SK-N-SH treated with all-trans-retinoic acid at 6 μM for 48 hours (cell line): Measurements from ENCODE around the gene CEP68.

Experiments used
- ATAC-seq: fragments of 200-7000 bp; cut with Tn5 transposase; 3 replicates; pipeline ENCODE4 v1.9.1; 2020; ENCODE audit warnings: mild to moderate bottlenecking, moderate library complexity
- ARNTL ChIP-seq: fragments of 450-650 bp; formaldehyde crosslinking; IDR thresholded peaks from 2 replicates; pipeline ENCODE4 v1.5.0; 2020; ENCODE audit warnings: low read depth, mild to moderate bottlenecking, moderate library complexity, borderline replicate concordance
- BACH2 ChIP-seq: fragments of 250-450 bp; sonication (Bioruptor Pico); IDR thresholded peaks from 2 replicates; pipeline ENCODE4 v1.9.0; 2021; ENCODE audit warnings: mild to moderate bottlenecking, borderline replicate concordance
- CSDC2 ChIP-seq: fragments of 250-450 bp; sonication (Bioruptor Pico); IDR thresholded peaks from 2 replicates; pipeline ENCODE4 v1.5.0; 2020; ENCODE audit warnings: mild to moderate bottlenecking, moderate library complexity
- ESRRG ChIP-seq: fragments of 250-450 bp; sonication (Bioruptor Pico); IDR thresholded peaks from 2 replicates; pipeline ENCODE4 v1.6.1; 2021; ENCODE audit warnings: mild to moderate bottlenecking
- GLIS3 ChIP-seq: fragments of 250-450 bp; sonication (Bioruptor Pico); IDR thresholded peaks from 2 replicates; pipeline ENCODE4 v1.5.0; 2020; ENCODE audit warnings: mild to moderate bottlenecking, moderate library complexity
- ISL1 ChIP-seq: fragments of 250-450 bp; sonication (Bioruptor Pico); IDR thresholded peaks from 2 replicates; pipeline ENCODE4 v2.1.2; 2022; ENCODE audit warnings: mild to moderate bottlenecking, moderate library complexity
- OSR1 ChIP-seq: fragments of 250-450 bp; sonication (Bioruptor Pico); IDR thresholded peaks from 2 replicates; pipeline ENCODE4 v1.8.0; 2022; ENCODE audit warnings: moderate library complexity, mild to moderate bottlenecking, inconsistent platforms
- RARB ChIP-seq: fragments of 250-450 bp; sonication (Bioruptor Pico); IDR thresholded peaks from 2 replicates; pipeline ENCODE4 v1.8.0; 2021; ENCODE audit warnings: mild to moderate bottlenecking, moderate library complexity
- SNAI2 ChIP-seq: fragments of 250-450 bp; sonication (Bioruptor Pico); IDR thresholded peaks from 2 replicates; pipeline ENCODE4 v1.5.0; 2020; ENCODE audit warnings: mild to moderate bottlenecking, moderate library complexity
- TCF4 ChIP-seq: fragments of 250-450 bp; sonication (Bioruptor Pico); IDR thresholded peaks from 2 replicates; pipeline ENCODE4 v1.8.0; 2021; ENCODE audit warnings: mild to moderate bottlenecking, moderate library complexity, borderline replicate concordance
- TOX ChIP-seq: fragments of 250-450 bp; sonication (Bioruptor Pico); IDR thresholded peaks from 2 replicates; pipeline ENCODE4 v1.8.0; 2021; ENCODE audit warnings: mild to moderate bottlenecking, moderate library complexity, borderline replicate concordance
- ZC3H10 ChIP-seq: fragments of 250-450 bp; sonication (Bioruptor Pico); IDR thresholded peaks from 2 replicates; pipeline ENCODE4 v1.5.1; 2021; ENCODE audit warnings: mild to moderate bottlenecking, moderate library complexity
- ZFP30 ChIP-seq: fragments of 450-650 bp; formaldehyde crosslinking; IDR thresholded peaks from 2 replicates; pipeline ENCODE4 v1.5.0; 2022; ENCODE audit warnings: mild to moderate bottlenecking, moderate library complexity
- ZNF70 ChIP-seq: fragments of 450-650 bp; formaldehyde crosslinking; IDR thresholded peaks from 2 replicates; pipeline ENCODE4 v1.5.0; 2020; ENCODE audit warnings: mild to moderate bottlenecking, moderate library complexity
- ZNF8 ChIP-seq: fragments of 450-650 bp; formaldehyde crosslinking; IDR thresholded peaks from 2 replicates; pipeline ENCODE4 v1.5.0; 2020; ENCODE audit warnings: mild to moderate bottlenecking, moderate library complexity
- TF ChIP-seq, protein P1 (sequence below): fragments of 250-450 bp; sonication (Bioruptor Pico); IDR thresholded peaks from 2 replicates; pipeline ENCODE4 v1.8.0; 2020; ENCODE audit warnings: mild to moderate bottlenecking, moderate library complexity, borderline replicate concordance
- TF ChIP-seq, protein P2 (sequence below): fragments of 250-450 bp; sonication (Bioruptor Pico); IDR thresholded peaks from 2 replicates; pipeline ENCODE4 v1.5.1; 2020; ENCODE audit warnings: low read depth, mild to moderate bottlenecking, moderate library complexity
- TF ChIP-seq, protein P3 (sequence below): fragments of 250-450 bp; sonication (Bioruptor Pico); IDR thresholded peaks from 2 replicates; pipeline ENCODE4 v1.5.1; 2021; ENCODE audit warnings: mild to moderate bottlenecking, moderate library complexity
- TF ChIP-seq, protein P4 (sequence below): fragments of 250-450 bp; sonication (Bioruptor Pico); IDR thresholded peaks from 2 replicates; pipeline ENCODE4 v1.5.0; 2020; ENCODE audit warnings: mild to moderate bottlenecking, moderate library complexity
- TF ChIP-seq, protein P5 (sequence below): fragments of 250-450 bp; sonication (Bioruptor Pico); IDR thresholded peaks from 2 replicates; pipeline ENCODE4 v1.8.0; 2021; ENCODE audit warnings: low read depth, mild to moderate bottlenecking, moderate library complexity, borderline replicate concordance

The CEP68 gene

DNA sequence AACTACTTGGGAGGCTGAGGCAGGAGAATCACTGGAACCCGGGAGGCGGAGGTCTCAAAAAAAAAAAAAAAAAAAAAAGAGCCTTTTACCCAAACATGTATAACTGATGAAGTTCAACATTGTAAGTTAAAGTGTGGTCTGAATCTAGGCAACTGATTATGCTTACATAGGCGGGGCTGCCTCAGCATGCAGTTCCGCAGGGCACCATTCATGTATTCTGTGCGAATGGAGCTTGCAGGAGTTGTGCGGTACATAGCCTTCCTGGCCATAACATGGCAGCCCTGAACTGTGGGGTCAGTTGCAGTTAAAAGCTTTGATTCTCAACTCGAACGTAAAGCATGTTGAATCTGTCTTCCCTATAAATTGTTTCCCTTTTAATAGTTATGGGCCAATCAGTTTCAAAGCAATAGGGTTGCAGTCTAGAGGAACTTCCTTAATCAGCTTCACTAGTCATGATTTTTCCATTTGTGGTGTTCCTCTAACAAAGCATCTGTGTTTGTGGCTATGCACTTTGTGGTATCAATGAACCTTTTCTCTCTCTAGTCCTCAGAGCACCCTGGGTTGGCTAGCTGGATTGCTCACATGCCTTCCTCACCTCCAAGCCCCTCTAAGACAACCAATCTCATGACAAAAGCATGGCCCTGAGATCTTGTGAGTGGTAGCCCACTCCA lies 30.6 kb upstream of the CEP68 start:
- ATAC-seq, result no peak
- TF ChIP-seq OSR1 (CRISPR knock-in tag), result no peak
- TF ChIP-seq, protein P1, sequence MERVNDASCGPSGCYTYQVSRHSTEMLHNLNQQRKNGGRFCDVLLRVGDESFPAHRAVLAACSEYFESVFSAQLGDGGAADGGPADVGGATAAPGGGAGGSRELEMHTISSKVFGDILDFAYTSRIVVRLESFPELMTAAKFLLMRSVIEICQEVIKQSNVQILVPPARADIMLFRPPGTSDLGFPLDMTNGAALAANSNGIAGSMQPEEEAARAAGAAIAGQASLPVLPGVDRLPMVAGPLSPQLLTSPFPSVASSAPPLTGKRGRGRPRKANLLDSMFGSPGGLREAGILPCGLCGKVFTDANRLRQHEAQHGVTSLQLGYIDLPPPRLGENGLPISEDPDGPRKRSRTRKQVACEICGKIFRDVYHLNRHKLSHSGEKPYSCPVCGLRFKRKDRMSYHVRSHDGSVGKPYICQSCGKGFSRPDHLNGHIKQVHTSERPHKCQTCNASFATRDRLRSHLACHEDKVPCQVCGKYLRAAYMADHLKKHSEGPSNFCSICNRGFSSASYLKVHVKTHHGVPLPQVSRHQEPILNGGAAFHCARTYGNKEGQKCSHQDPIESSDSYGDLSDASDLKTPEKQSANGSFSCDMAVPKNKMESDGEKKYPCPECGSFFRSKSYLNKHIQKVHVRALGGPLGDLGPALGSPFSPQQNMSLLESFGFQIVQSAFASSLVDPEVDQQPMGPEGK, result no peak
- TF ChIP-seq ZFP30, result no peak
- TF ChIP-seq TCF4 (CRISPR knock-in tag), result no peak
- TF ChIP-seq ZNF8 (CRISPR knock-in tag), result no peak
- TF ChIP-seq ESRRG (CRISPR knock-in tag), result no peak
- TF ChIP-seq, protein P2, sequence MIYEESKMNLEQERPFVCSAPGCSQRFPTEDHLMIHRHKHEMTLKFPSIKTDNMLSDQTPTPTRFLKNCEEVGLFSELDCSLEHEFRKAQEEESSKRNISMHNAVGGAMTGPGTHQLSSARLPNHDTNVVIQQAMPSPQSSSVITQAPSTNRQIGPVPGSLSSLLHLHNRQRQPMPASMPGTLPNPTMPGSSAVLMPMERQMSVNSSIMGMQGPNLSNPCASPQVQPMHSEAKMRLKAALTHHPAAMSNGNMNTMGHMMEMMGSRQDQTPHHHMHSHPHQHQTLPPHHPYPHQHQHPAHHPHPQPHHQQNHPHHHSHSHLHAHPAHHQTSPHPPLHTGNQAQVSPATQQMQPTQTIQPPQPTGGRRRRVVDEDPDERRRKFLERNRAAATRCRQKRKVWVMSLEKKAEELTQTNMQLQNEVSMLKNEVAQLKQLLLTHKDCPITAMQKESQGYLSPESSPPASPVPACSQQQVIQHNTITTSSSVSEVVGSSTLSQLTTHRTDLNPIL (CRISPR knock-in tag), result no peak

DNA sequence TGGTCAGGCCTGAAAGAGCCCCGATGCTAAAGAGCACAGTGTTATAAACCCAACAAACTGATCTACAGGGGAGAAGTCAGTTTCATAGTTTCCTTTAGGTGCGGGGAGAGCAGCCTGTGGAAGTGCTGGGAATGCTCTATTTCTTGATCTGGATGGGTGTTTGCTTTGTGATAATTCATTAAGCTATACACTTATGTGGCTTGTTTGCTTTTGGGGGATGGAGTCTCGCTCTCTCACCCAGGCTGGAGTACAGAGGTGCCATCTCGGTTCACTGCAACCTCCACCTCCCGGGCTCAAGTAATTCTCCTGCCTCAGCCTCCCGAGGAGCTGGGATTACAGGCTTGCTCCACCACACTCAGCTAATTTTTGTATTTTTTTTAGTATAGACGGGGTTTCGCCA lies 30.1 kb upstream of the CEP68 start:
- ATAC-seq, result no peak
- TF ChIP-seq SNAI2, result no peak
- TF ChIP-seq ZC3H10 (CRISPR knock-in tag), result no peak
- TF ChIP-seq ISL1 (CRISPR knock-in tag), result no peak
- no peak for TF ChIP-seq OSR1 (CRISPR knock-in tag)
- TF ChIP-seq, protein P2 (CRISPR knock-in tag), result no peak
- no peak for TF ChIP-seq BACH2 (CRISPR knock-in tag)
- TF ChIP-seq ZNF8 (CRISPR knock-in tag), result no peak
- TF ChIP-seq ZNF70 (CRISPR knock-in tag), result no peak
- TF ChIP-seq, protein P1, result no peak
- TF ChIP-seq TCF4 (CRISPR knock-in tag), result no peak
- TF ChIP-seq RARB, result no peak
- TF ChIP-seq CSDC2 (CRISPR knock-in tag), result no peak
- TF ChIP-seq, protein P3, sequence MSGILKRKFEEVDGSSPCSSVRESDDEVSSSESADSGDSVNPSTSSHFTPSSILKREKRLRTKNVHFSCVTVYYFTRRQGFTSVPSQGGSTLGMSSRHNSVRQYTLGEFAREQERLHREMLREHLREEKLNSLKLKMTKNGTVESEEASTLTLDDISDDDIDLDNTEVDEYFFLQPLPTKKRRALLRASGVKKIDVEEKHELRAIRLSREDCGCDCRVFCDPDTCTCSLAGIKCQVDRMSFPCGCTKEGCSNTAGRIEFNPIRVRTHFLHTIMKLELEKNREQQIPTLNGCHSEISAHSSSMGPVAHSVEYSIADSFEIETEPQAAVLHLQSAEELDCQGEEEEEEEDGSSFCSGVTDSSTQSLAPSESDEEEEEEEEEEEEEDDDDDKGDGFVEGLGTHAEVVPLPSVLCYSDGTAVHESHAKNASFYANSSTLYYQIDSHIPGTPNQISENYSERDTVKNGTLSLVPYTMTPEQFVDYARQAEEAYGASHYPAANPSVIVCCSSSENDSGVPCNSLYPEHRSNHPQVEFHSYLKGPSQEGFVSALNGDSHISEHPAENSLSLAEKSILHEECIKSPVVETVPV (CRISPR knock-in tag), result no peak
- no peak for TF ChIP-seq ARNTL (CRISPR knock-in tag)
- no peak for TF ChIP-seq ESRRG (CRISPR knock-in tag)
- no peak for TF ChIP-seq ZFP30
- TF ChIP-seq, protein P4, sequence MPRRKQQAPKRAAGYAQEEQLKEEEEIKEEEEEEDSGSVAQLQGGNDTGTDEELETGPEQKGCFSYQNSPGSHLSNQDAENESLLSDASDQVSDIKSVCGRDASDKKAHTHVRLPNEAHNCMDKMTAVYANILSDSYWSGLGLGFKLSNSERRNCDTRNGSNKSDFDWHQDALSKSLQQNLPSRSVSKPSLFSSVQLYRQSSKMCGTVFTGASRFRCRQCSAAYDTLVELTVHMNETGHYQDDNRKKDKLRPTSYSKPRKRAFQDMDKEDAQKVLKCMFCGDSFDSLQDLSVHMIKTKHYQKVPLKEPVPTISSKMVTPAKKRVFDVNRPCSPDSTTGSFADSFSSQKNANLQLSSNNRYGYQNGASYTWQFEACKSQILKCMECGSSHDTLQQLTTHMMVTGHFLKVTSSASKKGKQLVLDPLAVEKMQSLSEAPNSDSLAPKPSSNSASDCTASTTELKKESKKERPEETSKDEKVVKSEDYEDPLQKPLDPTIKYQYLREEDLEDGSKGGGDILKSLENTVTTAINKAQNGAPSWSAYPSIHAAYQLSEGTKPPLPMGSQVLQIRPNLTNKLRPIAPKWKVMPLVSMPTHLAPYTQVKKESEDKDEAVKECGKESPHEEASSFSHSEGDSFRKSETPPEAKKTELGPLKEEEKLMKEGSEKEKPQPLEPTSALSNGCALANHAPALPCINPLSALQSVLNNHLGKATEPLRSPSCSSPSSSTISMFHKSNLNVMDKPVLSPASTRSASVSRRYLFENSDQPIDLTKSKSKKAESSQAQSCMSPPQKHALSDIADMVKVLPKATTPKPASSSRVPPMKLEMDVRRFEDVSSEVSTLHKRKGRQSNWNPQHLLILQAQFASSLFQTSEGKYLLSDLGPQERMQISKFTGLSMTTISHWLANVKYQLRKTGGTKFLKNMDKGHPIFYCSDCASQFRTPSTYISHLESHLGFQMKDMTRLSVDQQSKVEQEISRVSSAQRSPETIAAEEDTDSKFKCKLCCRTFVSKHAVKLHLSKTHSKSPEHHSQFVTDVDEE (CRISPR knock-in tag), result no peak
- no peak for TF ChIP-seq TOX (CRISPR knock-in tag)
- TF ChIP-seq GLIS3, result no peak
- TF ChIP-seq, protein P5, sequence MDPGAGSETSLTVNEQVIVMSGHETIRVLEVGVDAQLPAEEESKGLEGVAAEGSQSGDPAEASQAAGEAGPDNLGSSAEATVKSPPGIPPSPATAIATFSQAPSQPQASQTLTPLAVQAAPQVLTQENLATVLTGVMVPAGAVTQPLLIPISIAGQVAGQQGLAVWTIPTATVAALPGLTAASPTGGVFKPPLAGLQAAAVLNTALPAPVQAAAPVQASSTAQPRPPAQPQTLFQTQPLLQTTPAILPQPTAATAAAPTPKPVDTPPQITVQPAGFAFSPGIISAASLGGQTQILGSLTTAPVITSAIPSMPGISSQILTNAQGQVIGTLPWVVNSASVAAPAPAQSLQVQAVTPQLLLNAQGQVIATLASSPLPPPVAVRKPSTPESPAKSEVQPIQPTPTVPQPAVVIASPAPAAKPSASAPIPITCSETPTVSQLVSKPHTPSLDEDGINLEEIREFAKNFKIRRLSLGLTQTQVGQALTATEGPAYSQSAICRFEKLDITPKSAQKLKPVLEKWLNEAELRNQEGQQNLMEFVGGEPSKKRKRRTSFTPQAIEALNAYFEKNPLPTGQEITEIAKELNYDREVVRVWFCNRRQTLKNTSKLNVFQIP (CRISPR knock-in tag), result no peak
